KMS-11 (cell line): Measurements from ENCODE around the gene FOXL3.

Source experiments
- H2AFZ ChIP-seq: fragments of 200-600 bp; sonication (generic); 2 replicates; pipeline ENCODE4 v1.6.1; 2016; ENCODE audit warnings: antibody characterized with exemption, mixed run types, low read depth
- H3K27ac ChIP-seq: fragments of 200-600 bp; sonication (generic); 2 replicates; pipeline ENCODE4 v1.6.1; 2016; ENCODE audit warnings: mild to moderate bottlenecking, mixed run types
- H3K27me3 ChIP-seq: fragments of 200-600 bp; sonication (generic); 2 replicates; pipeline ENCODE4 v1.6.1; 2017; ENCODE audit warnings: mild to moderate bottlenecking, low read depth, mixed run types, moderate library complexity; ENCODE audit not compliant: insufficient read depth
- H3K36me3 ChIP-seq: fragments of 200-600 bp; sonication (generic); 2 replicates; pipeline ENCODE4 v1.6.1; 2017; ENCODE audit warnings: mild to moderate bottlenecking, mixed run types; ENCODE audit not compliant: insufficient read depth
- H3K4me1 ChIP-seq: fragments of 200-600 bp; sonication (generic); 2 replicates; pipeline ENCODE4 v1.6.1; 2016; ENCODE audit warnings: mild to moderate bottlenecking, low read depth, mixed run types; ENCODE audit not compliant: poor library complexity, severe bottlenecking
- H3K4me2 ChIP-seq: fragments of 200-600 bp; sonication (generic); 2 replicates; pipeline ENCODE4 v1.7.0; 2016; ENCODE audit warnings: mild to moderate bottlenecking, mixed run types
- H3K4me3 ChIP-seq: fragments of 200-600 bp; sonication (generic); IDR thresholded peaks from 2 replicates; pipeline ENCODE4 v1.6.1; 2017; ENCODE audit warnings: low read depth, low read length, mixed read lengths; ENCODE audit not compliant: insufficient read depth
- H3K79me2 ChIP-seq: fragments of 200-600 bp; sonication (generic); 2 replicates; pipeline ENCODE4 v1.6.1; 2016; ENCODE audit warnings: low read depth, mixed run types; ENCODE audit not compliant: insufficient read depth
- H3K9ac ChIP-seq: fragments of 200-600 bp; sonication (generic); 2 replicates; pipeline ENCODE4 v1.6.1; 2016; ENCODE audit warnings: mild to moderate bottlenecking, mixed run types
- H4K20me1 ChIP-seq: fragments of 200-600 bp; sonication (generic); 2 replicates; pipeline ENCODE4 v1.6.1; 2016; ENCODE audit warnings: mild to moderate bottlenecking, mixed run types; ENCODE audit not compliant: insufficient read depth
- TF ChIP-seq, protein P1 (sequence below): fragments of 200-600 bp; sonication (generic); conservative IDR thresholded peaks from 2 replicates; pipeline ENCODE4 v1.6.1; 2017; ENCODE audit warnings: low read depth, mild to moderate bottlenecking, antibody characterized with exemption, low read length, moderate library complexity, mixed read lengths

The FOXL3 gene

DNA sequence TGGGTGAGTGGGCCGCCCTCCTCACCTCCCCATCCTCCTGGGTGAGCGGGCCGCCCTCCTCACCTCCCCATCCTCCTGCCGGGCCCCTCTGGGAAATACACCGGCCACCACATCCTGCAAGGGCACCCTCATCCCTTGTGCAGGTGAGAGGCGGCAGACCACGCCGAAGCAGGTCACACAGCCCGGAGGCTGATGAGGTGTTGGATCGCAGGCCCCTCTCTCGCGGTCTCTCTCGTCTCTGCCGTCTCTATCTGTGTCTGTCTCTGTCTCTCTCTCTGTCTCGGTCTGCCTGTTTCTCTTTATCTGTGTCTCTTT lies 30.8 kb upstream of the FOXL3 start:
- no peak overlapping the region for H3K9ac ChIP-seq
- H2AFZ ChIP-seq: no peak overlapping the region
- H3K27ac ChIP-seq: no peak overlapping the region
- no peak overlapping the region for H3K4me3 ChIP-seq
- H3K36me3 ChIP-seq: no peaks in the 10 kb centered on the region
- H3K79me2 ChIP-seq: no peaks in the 10 kb centered on the region
- TF ChIP-seq, protein P1, sequence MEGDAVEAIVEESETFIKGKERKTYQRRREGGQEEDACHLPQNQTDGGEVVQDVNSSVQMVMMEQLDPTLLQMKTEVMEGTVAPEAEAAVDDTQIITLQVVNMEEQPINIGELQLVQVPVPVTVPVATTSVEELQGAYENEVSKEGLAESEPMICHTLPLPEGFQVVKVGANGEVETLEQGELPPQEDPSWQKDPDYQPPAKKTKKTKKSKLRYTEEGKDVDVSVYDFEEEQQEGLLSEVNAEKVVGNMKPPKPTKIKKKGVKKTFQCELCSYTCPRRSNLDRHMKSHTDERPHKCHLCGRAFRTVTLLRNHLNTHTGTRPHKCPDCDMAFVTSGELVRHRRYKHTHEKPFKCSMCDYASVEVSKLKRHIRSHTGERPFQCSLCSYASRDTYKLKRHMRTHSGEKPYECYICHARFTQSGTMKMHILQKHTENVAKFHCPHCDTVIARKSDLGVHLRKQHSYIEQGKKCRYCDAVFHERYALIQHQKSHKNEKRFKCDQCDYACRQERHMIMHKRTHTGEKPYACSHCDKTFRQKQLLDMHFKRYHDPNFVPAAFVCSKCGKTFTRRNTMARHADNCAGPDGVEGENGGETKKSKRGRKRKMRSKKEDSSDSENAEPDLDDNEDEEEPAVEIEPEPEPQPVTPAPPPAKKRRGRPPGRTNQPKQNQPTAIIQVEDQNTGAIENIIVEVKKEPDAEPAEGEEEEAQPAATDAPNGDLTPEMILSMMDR: no peak
- no peak overlapping the region for H3K4me2 ChIP-seq
- H3K4me1 ChIP-seq: no peaks in the 10 kb centered on the region
- H4K20me1 ChIP-seq: no peaks in the 10 kb centered on the region
- H3K27me3 ChIP-seq: peaks cover 20% of the 10 kb centered on the region; the same call in 1 of the 2 replicates

DNA sequence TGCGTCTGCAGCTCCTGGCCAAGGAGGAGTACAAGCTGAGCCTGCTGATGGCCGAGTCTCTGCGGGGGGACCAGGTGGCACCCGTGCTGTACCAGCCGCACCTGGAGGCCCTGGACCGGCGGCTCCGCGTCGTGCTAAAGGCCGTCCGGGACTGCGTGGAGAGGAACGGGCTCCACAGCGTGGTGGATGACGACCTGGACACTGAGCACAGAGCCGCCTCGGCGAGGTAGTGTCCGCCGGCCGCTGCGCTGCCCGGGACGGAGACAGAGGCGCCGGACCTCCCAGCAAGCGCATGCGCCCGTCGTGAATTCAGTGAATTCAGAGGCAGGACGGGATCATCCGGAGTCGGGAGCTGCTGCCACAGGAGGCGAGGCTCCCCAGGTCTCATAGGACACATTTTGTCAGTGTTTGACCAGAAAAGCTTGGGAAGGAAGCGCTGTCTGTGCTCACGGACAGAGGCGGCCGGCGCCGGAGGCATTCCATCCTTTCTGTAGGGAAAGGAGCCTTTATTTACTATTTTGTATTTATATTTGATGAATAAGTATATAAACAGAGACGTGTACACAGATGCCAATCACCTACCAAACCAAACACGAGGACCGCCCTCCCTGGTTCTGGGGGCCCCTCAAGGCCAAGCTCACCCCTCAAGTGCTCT lies 30.1 kb upstream of the FOXL3 start:
- H2AFZ ChIP-seq: no peak overlapping the region
- H3K4me1 ChIP-seq: no peaks in the 10 kb centered on the region
- H4K20me1 ChIP-seq: no peaks in the 10 kb centered on the region
- H3K4me2 ChIP-seq: no peak overlapping the region
- H3K27me3 ChIP-seq: peaks cover 16% of the 10 kb centered on the region; the same call in 1 of the 2 replicates
- H3K79me2 ChIP-seq: no peaks in the 10 kb centered on the region
- H3K36me3 ChIP-seq: no peaks in the 10 kb centered on the region
- H3K9ac ChIP-seq: no peak overlapping the region
- TF ChIP-seq, protein P1: no peak
- H3K4me3 ChIP-seq: no peak overlapping the region
- H3K27ac ChIP-seq: no peak overlapping the region

DNA sequence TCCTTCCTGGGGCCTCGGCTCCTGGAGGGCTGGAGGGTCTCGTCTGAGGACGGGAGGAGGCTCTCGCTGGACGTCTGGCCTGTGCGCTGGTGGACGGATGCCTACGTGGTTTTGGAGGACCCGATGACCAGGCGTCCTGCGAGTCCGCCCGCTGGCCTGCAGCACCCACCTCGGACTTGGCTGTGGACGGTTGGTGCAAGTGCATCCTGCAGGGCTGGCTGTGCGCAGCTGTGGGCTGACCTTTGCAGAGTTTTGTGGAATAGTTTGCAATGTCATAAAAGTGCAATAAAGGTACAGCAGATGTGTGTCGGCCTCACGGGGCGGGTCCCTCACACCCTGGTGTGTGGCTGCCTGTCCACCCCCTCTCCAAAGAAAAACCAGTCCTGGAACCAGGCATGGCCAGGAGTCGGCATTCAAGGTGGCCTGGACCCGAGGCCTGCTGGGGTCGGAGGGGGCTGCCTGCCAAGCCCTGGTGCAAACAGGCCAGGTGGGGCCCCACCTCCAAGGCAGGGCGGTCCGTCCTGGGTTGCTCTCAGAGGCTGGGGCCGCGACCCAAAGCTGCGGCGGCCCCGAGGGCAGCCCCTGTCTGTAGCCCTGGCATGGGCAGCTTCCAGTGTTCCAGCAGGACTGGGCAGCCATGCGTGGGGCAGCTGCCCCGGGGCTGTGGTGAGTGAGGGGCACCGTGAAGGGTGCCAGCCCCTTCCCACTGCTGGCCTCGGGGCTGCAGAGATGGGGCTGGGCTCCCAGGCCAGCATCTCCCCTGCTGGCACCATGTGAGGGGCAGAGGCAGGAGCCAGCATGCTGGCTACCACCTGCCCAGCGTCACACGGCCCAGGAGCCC lies 29.3 kb upstream of the FOXL3 start:
- Histone ChIP-seq H3K27me3 (peaks cover 11% of the 10 kb centered on the region; the same call in 1 of the 2 replicates), H3K27ac (no peak overlapping the region), H4K20me1 (no peaks in the 10 kb centered on the region), H3K4me3 (no peak overlapping the region), H3K4me2 (no peak overlapping the region), H3K79me2 (no peaks in the 10 kb centered on the region), H3K9ac (no peak overlapping the region), H3K36me3 (no peaks in the 10 kb centered on the region), H3K4me1 (no peaks in the 10 kb centered on the region), H2AFZ (no peak overlapping the region)
- TF ChIP-seq, protein P1: no peak

DNA sequence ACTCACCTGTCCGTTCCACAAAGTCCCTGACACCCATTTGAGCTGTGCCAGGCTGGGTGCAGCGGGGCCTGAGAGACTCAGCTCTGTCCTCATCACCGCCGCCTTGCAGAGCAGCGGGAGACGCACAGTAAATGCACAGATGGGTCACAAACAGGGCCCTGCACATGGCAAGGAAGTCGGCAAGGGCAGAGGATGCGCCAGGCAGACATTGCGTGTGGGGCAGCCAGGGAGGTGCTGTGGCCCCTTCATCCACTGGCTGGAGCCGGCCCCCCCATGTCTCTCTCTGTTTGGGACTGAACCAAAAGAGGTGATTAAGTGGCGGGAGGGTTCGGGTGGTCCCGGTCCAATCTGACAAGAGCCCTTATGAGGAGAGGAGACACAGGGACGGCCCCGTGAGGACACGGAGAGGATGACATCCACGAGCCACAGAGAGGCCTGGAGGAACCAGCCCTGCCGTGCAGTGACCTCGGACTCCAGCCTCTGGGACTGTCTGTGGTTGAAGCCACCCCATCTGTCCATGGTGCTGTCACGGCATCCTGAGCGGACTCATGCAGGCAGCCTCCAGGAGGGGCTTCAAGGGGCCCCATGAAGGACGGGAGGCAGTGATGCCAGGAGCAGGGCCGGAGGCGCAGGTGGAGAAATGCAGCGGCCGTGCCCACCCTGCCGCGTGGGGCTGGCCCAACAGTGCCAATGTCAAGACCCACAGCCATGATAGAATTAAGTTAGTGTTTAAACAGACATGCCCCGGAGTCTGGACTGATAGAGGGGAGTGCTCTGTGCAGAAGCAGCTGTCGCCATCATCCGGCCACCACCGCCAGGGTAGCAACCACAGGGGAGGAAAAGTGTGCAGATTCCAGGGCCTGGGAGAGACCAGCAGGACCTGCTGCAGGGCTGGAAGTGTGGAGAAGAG lies 28.4 kb upstream of the FOXL3 start:
- Histone ChIP-seq H4K20me1 (no peaks in the 10 kb centered on the region), H3K27me3 (peaks cover 11% of the 10 kb centered on the region; the same call in 1 of the 2 replicates), H3K79me2 (no peaks in the 10 kb centered on the region), H3K4me1 (no peaks in the 10 kb centered on the region), H2AFZ (no peak overlapping the region), H3K36me3 (no peaks in the 10 kb centered on the region), H3K4me2 (no peak overlapping the region), H3K27ac (no peak overlapping the region), H3K4me3 (no peak overlapping the region), H3K9ac (no peak overlapping the region)
- TF ChIP-seq, protein P1: no peak
